Rectal smooth muscle tissue (tissue), 1 donor: Measurements from ENCODE around the gene ZC3H12D.
A peak's percentile ranks its signal among the peaks of the same experiment; 100 is the strongest.
"Not testable (repeated sequence)": the region's sequence is repeated elsewhere in the genome, so short reads cannot be mapped to it uniquely, and the experiment has no call there.

Experiments
- H3K27ac ChIP-seq: one replicate; pipeline ENCODE4 v1.7.0; 2013; ENCODE audit warnings: low read depth, low read length, inconsistent platforms
- H3K27me3 ChIP-seq: one replicate; pipeline ENCODE4 v1.7.0; 2013; ENCODE audit warnings: low read length; ENCODE audit not compliant: control insufficient read depth, insufficient read depth
- H3K36me3 ChIP-seq: one replicate; pipeline ENCODE4 v1.7.0; 2013; ENCODE audit warnings: low read length; ENCODE audit not compliant: control insufficient read depth, insufficient read depth
- H3K4me1 ChIP-seq: one replicate; pipeline ENCODE4 v1.7.0; 2013; ENCODE audit warnings: low read length; ENCODE audit not compliant: control insufficient read depth, insufficient read depth
- H3K4me3 ChIP-seq: one replicate; pipeline ENCODE4 v1.7.0; 2013; ENCODE audit warnings: low read length
- H3K9ac ChIP-seq: one replicate; pipeline ENCODE4 v1.7.0; 2013; ENCODE audit warnings: low read length

ZC3H12D gene

DNA sequence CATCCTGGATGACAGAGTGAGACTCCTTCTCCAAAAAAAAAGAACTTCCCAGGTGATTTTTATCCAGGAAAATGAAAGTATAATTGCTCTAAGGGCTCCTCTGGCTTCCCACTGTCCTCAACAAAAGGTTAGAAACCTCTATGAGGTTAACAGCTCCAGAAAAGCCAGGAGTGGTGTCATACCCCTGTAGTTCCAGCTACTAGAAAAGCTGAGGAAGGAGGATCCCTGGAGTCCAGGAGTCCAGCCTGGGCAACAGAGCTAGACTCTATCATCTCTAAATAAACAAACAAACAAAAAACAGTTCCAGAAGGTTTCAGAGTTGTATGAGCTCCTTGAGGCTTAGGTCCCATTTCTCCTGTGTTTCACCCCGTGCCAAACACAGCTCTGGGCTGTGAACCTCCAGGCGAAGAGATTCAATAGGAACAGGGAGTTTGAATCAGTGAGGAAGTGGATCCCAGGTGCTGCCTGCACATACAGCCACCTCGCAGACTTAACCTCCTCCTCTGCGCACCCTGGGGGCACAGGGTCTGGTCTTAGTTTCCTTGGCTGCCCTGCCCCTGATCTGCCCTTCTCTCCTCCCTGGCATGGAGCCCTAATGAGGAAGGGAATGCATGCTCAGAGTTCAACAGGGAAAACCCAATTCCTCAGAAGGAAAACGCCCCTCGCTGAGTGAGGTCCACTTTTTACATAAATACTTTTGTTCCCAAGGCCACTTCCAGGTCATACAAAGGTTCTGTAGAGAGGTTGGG is 31.0 kb downstream of the ZC3H12D start:
- H3K4me1 ChIP-seq = peaks cover 12% of the 10 kb centered on the region
- no peaks in the 10 kb centered on the region for H3K27me3 ChIP-seq
- no peaks in the 10 kb centered on the region for H3K36me3 ChIP-seq
- H3K4me3 ChIP-seq = no peak overlapping the region
- H3K9ac ChIP-seq = no peak overlapping the region
- H3K27ac ChIP-seq = peak overlapping the region; percentile 63

DNA sequence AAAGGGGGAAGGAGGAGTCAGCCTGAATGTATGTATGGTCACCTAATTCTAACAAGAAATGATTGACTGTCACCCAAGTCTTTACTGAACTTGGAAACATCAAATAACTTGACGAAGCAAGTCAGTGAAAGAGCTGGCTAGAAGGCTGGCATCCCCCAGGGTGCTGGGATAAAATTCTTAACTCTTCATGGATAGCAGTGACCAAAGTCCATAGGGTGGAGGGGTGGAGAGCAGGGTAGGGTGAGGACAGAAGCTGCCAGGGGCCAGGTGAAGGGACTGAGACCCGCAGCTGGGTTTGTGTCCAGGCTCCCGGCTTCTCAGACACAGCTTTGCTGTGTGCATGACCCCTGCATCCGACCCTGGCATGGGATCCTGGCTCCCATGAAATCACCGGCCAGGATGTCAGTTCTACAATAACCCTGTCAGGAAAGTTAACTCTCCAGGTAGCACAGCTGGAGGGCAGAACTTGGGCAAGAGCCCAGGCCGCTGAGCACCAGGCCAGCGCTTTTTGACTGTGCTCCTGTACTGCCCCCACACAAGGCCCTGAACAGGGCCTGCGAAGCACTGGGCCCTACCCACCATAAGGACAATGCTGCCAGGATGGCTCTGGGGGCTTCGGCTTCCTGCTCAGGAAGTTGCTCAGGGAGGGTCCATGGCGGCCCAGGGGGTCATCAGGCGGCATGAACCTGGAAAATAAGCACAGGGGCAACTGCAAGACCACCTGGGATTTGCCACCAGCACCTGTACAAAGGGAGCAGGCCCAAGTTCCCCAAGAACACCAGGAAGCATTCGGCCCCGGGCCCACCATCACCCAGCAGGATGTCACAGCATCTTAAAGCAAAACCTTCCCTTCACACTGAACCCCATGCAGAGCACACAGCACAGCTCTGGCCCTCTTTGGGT is 32.5 kb downstream of the ZC3H12D start:
- Histone ChIP-seq H3K4me3 (peak overlapping the region; percentile 58), H3K27me3 (no peaks in the 10 kb centered on the region), H3K27ac (no peak overlapping the region), H3K36me3 (no peaks in the 10 kb centered on the region), H3K4me1 (peaks cover 12% of the 10 kb centered on the region), H3K9ac (no peak overlapping the region)

DNA sequence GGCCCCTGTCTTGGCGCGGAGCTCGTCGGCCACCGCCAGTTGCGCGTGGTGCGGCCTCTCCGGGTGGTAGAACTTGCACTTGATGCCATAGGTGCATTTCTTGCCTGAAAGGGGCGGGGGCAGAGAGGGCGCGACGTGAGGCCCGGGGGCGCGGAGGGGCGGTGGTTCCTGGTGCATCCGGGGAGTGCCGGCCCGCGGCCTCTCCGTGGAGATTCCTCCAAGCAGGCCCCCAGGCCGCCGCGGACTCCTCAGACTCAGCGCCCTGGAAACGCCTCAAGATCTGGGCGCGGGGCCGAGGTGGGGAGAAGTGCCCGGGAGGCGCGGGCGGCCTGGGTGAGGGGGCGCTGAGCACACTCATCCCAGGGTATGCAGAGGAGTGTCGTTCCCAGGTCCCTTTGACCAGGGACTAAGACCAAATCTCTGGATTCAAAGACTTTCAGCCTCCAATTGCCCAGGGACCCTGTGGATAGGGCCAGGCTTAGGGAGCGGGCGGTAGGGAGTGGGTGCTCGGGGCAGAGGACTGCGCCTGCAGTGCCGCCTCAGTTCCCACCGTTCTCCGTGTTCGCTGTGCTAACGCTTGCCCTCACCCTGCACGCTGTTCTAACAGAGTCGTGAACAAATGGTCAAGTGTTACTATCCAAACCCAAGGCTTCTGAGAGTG is 33.3 kb downstream of the ZC3H12D start:
- peak overlapping the region; percentile 58 for H3K4me3 ChIP-seq
- H3K4me1 ChIP-seq = peaks cover 12% of the 10 kb centered on the region
- H3K27ac ChIP-seq = no peak overlapping the region
- no peak overlapping the region for H3K9ac ChIP-seq
- H3K27me3 ChIP-seq = no peaks in the 10 kb centered on the region
- no peaks in the 10 kb centered on the region for H3K36me3 ChIP-seq

DNA sequence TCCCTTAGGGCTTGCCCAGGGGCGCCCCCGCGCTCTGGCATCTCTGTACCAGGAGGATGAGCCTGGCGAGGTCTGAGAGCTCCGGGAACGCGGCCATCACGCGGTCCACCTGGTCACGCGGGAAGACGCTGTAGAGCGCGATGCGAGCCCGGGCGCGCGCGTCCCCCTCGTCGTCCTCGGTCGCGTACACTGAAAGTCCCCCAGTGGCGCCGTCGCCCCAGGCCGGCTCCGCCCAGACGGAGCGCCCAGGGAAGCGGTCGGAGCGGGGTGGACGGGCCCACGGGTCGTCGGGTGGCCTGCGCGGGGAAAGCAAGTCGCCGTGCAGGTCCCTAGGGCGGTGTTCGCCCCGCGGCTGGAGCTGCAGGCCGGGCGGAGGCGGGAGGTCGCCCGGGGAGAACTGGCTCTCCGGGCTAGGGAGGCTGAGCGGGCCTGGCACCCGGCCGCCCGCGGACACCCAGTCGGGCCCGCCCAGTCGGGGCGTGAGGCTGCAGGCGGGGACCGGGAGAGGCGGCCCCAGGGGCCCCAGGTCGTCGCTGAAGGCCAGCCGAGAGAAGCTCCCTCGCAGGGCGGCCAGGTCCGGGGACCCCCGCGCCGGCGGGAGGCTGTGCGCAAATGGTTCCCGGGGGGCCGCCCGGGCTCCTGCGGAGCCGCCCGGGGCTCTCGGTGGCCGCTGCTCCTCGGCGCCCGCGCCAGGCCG is 34.0 kb downstream of the ZC3H12D start:
- Histone ChIP-seq H3K9ac (no peak overlapping the region), H3K4me1 (peaks cover 12% of the 10 kb centered on the region), H3K36me3 (no peaks in the 10 kb centered on the region), H3K27ac (peak overlapping the region; percentile 17), H3K4me3 (peak overlapping the region; percentile 58), H3K27me3 (no peaks in the 10 kb centered on the region)

DNA sequence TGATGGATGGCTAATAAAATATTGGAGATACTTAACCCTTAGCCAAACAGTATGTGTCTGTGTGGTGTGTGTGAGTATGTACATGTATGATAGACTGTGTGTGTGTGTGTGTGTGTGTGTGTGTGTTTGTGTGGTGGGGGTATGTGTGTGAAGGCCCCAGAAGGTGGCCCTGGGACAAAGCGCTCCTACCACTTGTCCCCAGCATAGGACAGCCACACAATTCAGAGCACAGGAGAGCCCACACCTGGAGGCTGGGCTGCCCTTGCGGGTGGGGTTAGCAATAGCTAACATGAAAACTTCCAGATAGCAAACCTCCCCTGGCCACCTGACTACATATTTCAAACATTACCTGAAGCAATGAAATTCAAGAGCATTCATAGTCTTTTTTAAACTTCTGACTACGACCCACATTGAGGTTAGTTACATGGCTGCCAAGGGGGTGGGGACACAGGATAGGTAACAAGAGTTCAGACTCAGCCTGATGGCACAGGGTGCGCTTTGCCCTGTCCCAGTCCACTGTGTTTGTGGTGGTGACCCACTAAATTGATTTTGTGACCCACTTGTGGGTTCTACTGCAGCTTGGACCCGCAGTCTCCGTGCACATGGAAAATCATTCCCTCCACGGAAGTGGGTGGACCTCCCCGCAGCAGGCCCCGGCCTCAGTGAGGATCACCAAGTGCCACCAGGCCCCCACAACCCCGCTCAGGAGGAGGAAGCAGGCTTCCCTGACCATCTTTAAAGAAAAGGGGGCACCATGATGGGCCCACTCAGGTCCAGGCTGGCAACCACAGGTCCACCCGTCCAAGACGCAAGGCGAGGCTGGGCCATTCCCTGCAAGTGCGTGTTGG is 34.8 kb downstream of the ZC3H12D start:
- H3K4me3 ChIP-seq = peak overlapping the region; percentile 58
- peaks cover 12% of the 10 kb centered on the region for H3K4me1 ChIP-seq
- no peaks in the 10 kb centered on the region for H3K27me3 ChIP-seq
- no peak overlapping the region for H3K27ac ChIP-seq
- H3K36me3 ChIP-seq = no peaks in the 10 kb centered on the region
- H3K9ac ChIP-seq = no peak overlapping the region

DNA sequence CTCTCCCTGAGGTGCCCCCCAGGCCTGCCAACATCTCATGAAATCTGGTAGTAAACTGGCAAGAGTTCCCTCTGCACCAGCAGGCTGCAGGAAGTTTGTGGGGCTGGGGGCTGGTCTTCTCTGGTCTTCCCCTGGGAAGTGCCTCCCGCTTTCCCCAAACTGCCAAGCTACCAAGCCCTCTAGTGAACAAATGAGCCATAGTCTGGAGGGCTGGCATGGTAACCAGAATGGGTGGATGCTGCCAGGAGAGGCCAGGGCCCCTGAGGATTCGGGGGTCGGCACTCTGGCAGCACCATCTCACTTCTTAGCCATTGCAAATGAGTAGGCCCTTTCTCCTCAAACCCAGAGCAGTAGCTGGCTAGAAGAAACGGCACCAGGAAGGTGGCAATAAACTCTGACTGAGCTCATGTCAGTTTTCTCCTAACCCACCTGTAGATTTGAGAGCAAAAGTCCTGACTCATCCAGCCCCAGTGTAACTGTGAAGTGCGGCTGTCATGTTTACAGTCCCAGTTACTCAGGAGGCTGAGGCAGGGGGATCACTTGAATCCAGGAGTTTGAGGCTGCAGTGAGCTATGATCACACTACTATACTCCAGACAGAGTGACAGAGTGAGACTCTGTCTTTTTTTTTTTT is 35.9 kb downstream of the ZC3H12D start:
- no peak overlapping the region for H3K27ac ChIP-seq
- H3K4me3 ChIP-seq = no peak overlapping the region
- H3K27me3 ChIP-seq = no peaks in the 10 kb centered on the region
- H3K36me3 ChIP-seq = no peaks in the 10 kb centered on the region
- H3K9ac ChIP-seq = no peak overlapping the region
- H3K4me1 ChIP-seq = peaks cover 4% of the 10 kb centered on the region

DNA sequence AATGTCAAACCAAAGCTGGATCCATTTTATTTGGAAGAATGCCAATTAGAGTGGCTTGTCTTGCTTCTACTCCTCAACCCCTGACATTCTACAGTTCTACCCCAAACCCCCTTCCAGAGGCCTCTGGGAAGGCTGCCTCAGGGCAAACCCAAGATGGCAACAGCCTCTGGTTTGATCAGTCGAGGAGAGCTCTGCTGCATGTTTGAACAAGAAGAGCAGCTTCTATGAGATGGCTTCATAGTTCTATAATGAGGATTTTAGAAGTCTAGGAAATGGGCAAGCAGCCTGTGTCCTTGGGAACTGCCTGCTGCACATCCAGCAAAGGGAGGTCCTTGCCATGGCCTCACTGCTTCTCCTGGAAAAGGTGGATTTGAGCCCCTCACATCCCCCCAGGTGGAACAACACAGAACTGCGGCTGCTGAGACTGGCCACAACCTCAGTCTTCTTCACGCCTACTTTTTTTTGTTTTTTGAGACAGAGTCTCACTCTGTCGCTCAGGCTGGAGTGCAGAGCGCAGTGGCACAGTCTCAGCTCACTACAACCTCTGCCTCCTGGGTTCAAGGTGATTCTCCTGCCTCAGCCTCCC is 37.9 kb downstream of the ZC3H12D start:
- no peak overlapping the region for H3K9ac ChIP-seq
- no peak overlapping the region for H3K4me3 ChIP-seq
- no peak overlapping the region for H3K27ac ChIP-seq
- H3K4me1 ChIP-seq = no peaks in the 10 kb centered on the region
- H3K27me3 ChIP-seq = no peaks in the 10 kb centered on the region
- H3K36me3 ChIP-seq = no peaks in the 10 kb centered on the region

DNA sequence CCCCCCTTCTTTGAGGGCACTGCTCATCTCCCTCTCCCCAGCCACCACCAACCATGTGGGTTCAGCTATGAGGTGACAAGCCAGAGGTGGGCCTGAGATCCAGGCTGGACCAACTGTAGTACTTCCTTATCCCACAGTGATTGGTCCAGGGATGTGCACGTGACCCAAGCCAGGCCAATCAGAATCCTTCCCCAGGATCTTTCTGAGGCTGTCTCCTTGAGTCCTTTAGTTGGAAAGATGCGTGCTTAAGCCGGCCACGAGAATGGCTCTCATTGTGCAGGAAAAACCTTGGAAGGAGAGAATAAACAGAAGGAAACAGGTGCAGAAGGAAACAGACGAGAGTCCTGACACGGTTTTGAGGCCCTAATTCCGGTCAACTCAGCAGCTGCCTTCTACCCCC is 39.2 kb downstream of the ZC3H12D start:
- no peak overlapping the region for H3K27ac ChIP-seq
- no peak overlapping the region for H3K9ac ChIP-seq
- H3K4me1 ChIP-seq = no peaks in the 10 kb centered on the region
- no peaks in the 10 kb centered on the region for H3K27me3 ChIP-seq
- no peaks in the 10 kb centered on the region for H3K36me3 ChIP-seq
- no peak overlapping the region for H3K4me3 ChIP-seq

DNA sequence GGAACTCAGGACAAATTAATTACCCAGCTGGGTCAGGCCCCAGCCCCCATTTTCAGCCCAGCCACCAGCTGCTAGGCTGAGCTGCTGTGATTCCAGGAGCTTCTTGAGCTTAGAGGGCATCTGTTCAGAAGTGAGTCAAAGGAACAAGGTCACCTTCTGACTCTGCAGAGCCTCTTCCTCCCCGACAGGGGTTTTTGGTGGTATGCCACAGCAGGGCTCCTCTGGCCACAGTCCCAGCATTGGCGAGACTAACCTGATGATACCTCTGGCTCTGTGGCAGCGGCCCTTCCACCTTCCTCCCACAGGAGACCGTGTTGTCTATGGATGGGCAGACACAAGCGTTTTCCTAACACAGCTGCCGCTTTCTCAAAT is 39.7 kb downstream of the ZC3H12D start:
- no peaks in the 10 kb centered on the region for H3K4me1 ChIP-seq
- no peaks in the 10 kb centered on the region for H3K27me3 ChIP-seq
- no peak overlapping the region for H3K4me3 ChIP-seq
- H3K36me3 ChIP-seq = no peaks in the 10 kb centered on the region
- no peak overlapping the region for H3K27ac ChIP-seq
- H3K9ac ChIP-seq = no peak overlapping the region

DNA sequence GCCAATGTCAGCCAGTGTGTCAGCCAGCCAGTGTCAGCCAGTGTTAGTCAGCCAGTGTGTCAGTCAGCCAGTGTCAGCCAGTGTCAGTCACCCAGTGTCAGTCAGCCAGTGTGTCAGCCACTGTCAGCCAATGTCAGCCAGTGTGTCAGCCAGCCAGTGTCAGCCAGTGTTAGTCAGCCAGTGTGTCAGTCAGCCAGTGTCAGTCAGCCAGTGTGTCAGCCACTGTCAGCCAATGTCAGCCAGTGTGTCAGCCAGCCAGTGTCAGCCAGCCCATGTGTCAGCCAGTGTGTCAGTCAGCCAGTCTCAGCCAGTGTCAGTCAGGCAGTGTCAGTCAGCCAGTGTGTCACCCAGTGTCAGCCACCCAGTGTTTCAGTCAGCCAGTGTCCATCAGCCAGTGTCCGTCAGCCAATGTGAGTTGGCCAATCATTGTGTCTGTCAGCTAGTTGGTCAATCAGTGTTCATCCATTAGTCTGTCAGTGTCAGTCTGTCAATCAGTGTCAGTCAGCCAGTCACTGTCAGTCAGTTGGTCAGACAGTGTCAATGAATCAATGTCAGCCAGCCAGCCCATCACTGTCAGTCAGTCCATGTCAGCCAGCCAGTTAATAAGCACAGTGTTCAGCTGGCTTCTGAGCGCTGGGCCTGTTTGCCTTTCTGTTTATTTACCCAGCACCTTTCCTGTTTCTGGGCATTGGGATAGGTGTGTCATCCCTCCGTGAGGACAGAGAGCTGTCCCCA is 40.3 kb downstream of the ZC3H12D start:
- H3K4me3 ChIP-seq, H3K4me1 ChIP-seq, H3K27ac ChIP-seq, H3K9ac ChIP-seq, H3K36me3 ChIP-seq, H3K27me3 ChIP-seq: not testable (repeated sequence)
